COLO829 (cell line): ENCODE data around the gene VPS4A.
A peak's percentile ranks its signal among the peaks of the same experiment; 100 is the strongest.
"Not testable (repeated sequence)": the region's sequence is repeated elsewhere in the genome, so short reads cannot be mapped to it uniquely, and the experiment has no call there.

ENCODE experiments used
- DNase-seq: peaks from one replicate; pipeline ENCODE4 v3.0.0; 2012; ENCODE audit warnings: low spot score

VPS4A gene

DNA sequence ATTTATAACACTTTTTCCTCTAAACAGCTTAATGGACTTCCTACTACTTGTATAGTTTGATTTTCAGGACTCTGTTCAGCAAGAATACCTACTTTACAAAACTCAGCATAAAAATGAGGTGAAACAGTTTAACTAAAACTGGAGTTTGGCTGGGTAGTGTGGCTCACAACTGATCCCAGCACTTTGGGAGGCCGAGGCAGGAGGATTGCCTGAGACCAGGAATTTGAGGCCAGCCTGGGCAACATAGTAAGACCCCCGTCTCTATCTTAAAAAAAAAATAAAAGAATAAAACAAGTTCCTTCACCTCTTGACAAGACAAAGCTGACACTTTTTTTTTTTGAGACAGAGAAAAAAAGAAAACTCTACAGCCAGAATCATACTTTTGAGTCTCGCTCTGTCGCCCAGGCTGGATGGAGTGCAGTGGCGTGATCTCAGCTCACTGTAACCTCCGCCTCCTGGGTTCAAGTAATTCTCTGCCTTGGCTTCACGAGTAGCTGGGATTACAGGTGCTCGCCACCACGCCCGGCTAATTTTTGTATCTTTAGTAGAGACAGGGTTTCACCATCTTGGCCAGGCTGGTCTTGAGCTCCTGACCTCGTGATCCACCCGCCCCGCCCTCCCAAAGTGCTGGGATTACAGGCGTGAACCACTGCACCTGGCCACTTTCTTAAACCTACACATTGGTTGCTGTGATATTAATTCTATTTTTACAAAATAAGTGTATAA is 16.6 kb downstream of the VPS4A start:
- DNase-seq: no peak

DNA sequence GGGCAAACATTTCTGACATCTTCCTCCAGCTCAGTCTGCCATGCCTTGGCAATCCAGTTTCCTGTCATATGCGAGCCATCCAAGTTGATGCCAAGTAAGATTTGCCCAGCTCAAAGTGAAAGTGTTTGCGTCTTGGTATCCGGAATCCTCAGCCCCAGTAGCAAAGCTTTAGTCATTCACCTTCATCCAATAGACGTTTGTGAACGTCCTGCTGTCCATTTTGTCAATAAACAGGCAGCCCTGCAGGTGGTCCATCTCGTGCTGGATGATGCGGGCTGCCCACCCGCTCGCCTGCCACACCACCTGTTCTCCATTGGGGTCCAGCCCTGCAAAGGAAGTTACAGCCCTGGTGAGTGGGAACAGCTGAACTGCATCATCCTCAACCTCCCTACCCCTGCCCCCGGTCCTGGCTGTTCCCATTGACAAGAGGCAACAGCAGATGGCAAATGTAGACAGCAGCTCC is 17.7 kb downstream of the VPS4A start:
- no peak for DNase-seq

DNA sequence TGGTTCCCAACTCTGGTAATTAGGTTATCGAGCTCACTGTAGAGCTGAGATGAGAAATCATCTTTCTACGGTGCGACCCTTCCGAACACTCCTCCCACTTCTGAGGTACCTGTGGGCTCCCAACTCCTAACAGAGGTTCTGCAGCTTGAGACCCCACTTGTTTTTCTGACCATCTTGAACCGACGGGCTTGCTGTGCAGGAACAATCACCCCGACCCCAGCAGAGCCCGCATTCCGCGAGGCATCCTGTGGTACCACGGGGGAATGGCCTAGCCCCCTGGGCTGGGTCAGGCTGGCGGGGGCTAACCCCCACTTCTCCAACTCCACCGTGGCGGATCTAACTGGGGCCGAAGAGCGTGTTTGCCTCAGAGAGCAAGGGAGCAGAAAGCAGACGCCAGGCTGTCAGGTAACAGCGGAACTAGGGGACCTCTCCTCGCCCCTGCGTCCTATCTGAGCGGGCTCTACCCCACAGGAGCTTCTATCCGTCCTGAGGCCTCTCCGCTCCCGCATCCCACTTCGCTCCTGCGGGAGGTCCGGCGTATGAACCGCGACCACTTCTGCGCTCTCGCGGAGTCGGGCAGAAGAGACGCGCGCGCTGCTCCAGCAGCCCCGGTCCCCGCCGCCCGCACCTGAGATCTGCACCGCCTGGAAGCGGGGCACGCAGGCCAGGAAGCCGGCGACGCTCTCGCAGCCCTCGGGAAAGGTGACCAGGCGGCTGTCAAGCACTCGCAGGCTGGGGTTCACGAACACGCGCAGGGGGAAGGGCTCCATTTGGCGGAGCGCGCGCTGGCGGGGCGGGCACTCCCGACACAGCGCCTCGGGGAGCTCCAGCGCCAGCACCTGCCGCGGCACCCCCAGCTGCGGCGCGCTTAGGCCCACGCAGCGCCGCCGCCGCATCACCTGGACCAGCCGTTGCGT is 18.5 kb downstream of the VPS4A start:
- DNase-seq: no peak

DNA sequence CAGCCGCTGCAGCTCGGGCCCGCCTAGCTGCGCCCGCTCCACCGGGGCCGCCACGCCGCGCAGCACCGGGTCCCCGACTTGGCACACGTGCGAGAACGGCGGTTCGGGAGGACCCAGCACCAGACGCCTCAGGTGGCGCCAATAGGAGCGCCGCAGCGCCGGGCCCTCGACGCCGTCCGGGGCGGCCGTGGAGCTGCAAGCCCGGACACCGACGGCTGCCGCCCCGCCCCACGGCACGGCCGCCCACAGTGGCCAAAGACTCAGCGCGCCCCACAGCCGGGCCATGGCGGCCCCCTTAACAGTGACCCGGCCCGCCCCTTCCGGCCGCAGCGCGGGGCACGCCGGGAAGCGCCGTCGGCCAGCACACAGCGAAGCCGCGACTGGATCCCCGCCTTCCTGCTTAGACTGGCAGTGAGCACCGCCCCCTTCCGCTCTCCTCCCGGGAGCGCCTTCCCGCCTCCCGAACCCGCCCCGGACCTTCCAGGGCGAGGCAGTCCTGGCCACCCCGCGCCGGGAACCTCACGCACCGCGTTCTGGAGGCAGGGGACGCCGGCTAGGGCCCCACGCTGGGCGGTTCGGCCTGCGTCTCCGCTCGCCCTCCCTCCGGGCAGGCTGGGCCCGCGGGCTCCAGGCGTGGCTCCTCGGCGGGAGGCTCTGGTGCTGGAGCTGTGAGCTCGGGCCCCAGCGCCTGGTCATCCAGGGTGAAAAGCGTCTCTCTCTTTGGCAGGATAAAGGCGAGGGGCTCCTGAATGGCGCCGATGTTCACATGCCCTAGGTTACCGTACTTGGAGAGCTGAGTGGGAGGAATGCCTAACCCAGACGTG is 19.3 kb downstream of the VPS4A start, which contains the start of gene PDF:
PDF (minus strand) TSS at position 303 of the 824 bp plus-strand sequence; CDS start at position 285, 18 bp downstream.
- peak; percentile 77 for DNase-seq

DNA sequence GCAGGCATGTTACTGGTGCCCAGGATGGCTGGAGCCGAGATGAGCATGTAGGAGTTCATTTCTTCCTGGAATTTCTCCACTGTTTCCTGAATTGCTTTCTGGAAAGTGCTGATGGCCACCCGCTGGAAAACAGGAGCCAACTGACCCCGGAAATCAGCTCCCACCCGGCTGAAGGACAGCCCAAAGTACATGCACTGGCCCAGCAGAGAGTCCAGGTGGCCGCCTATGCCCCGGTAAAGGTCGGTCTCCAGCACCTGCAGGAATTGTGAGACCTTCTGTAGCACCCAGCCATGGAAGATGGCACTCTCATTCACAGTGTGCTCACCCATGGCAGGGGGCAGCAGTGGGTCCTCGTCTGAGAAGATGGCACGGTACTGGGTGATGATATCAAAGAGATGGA is 23.5 kb downstream of the VPS4A start:
- no peak for DNase-seq

DNA sequence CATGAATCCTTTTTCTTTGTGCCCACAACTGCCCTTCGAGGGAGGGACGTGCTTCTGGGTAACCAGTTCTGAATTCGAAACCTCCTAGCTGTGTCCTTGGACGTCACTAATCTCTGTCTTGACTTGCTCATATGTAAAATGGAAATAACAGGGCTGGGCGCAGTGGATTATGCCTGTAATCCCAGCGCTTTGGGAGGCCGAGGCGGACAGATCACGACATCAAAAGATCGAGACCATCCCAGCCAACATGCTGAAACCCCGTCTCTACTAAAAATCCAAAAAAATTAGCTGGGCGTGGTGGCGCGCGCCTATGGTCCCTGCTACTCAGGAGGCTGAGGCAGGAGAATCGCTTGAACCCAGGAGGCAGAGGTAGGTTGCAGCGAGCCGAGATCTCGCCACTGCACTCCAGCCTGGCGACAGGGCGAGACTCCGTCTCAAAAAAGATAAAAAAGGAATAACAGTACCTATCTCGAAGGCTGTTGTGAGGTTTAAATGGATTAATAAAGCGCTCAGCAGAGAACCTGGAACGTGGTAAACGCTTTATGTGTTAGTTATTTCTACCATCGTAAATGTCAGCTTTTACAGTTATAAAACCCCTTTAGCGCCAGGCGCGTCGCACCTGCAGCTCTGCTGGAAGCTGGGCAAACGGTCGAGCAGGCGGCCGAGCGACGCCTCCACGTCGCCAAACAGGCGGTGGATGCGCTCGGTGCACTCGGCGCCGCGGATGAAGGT is 27.6 kb downstream of the VPS4A start:
- no peak for DNase-seq

DNA sequence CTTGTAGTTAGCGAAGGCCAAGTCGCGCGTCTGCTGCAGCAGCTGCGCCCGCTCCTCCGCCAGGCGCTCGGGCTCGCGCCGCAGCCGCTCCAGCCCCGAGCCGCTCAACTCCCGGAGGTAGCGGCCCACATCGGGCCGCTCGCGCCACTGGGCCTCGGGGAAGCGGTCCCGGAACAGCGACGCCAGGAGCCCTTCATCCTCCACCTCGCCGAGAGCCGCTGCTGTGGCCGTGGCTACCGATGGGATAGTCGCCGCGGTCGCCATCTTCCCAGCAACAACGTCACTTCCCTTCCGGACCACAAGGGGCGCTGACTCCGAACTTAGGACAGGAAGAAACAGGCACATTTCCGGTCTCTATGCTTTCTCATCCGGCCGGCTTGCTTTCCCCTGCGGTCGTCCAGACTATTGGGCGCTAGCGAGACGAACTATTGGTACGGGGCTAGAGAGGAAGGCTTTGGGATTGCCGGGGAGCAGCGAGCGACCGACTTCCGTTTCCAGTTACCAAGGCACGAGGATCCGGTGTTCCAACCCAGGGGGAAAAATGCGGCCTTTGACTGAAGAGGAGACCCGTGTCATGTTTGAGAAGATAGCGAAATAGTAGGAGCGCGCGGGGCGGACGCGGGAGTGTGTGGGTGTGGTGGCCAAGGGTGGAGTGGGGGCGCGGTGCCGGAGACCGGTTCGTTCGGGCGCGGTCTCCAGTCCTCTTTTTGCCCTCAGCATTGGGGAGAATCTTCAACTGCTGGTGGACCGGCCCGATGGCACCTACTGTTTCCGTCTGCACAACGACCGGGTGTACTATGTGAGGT is 28.3 kb downstream of the VPS4A start, which contains the start of the genes COG8 and NIP7:
COG8 (minus strand) TSS at position 276 of the 806 bp plus-strand sequence; CDS start at position 264, 12 bp downstream.
NIP7 (plus strand) TSS at position 484 of the 806 bp plus-strand sequence; CDS start at position 542, 58 bp downstream.
- peak; percentile 83 for DNase-seq

DNA sequence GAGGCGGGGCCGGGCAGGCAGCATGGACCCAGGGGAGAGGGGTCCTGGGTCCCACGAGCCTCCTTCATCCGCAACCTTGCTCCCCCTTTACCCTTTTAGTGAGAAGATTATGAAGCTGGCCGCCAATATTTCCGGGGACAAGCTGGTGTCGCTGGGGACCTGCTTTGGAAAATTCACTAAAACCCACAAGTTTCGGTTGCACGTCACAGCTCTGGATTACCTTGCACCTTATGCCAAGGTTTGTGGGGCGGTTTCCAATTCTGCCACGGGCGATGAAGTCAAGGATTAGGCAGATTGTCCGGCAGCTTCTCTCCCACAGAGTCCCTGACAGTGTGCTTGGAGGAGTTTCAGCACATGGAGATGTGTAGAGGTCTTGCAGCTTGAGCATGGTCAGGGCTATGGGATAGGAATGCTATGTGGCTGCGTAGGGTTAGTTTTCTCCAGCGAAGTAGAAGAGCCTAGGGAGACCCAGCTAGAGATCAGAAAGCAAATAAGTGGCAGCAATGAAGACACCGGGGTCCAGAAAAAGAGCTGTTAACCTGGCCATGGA is 29.0 kb downstream of the VPS4A start:
- no peak for DNase-seq

DNA sequence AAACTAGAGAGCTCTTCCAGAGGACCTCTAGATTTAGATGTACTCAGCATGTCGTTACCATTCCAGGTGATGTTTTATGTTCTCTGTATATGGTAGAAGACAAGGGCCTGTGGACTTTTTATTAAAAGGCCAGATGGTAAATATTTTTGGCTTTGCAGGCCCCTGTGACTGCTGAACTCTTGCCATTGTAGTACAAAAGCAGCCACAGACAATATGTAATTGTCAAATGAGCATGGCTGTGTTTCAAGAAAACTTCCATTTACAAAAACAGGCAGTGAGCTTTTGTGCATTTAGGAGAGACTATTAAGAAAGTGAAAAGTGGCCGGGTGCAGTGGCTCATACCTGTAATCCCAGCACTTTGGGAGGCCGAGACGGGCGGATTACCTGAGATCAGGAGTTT is 33.0 kb downstream of the VPS4A start:
- no peak for DNase-seq

DNA sequence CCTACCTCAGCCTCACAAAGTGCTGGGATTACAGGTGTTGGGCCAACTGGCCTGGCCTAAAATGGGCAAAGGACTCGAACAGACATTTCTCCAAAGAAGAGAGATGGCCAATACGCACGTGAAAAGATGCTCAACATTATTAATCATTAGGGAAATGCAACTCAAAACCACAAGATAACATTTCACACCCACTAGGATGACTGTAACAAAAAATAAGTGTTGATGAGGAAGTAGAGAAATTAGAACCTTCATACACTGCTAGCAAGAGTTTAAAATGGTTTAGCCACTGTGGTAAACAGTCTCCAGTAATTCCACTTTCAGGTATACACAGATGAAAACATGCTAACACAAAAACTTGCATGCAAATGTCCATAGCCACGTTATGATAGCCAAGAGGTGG is 34.8 kb downstream of the VPS4A start:
- no peak for DNase-seq

DNA sequence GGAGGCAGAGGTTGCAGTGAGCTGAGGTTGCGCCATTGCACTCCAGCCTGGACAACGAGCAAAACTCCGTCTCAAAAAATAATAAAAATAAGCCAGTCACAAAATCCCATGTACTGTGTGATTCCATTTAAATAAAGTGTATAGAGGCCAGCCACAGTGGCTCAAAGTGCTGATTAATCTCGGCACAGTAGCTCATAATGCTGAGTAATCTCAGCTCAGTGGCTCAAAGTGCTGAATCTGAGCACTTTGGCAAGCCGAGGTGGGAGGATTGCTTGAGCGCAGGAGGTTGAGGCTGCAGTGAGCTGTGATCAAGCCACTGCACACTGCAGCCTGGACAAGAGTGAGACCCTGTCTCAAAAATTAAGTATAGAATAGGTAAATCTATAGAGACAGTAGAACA is 35.5 kb downstream of the VPS4A start:
- DNase-seq: no peak

DNA sequence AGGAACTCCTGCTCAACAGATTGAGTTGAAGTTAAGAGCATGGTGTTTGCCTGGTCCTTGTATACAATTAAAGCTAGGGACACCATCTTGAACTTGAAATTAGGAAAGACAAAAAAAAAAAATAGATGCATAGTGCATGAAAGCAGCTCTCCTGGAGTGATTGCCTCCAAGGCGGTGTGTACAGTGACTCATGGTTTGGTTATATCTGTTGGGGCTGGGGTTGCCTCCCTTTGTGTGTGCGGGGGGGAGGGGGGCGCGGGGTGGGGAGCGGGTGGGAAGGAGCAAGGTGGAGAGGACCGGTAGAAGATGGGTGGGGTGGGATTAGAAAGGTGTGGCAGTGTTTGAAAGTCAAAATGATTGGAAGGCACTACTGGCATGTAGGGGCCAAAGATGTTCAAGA is 37.1 kb downstream of the VPS4A start:
- no peak for DNase-seq

DNA sequence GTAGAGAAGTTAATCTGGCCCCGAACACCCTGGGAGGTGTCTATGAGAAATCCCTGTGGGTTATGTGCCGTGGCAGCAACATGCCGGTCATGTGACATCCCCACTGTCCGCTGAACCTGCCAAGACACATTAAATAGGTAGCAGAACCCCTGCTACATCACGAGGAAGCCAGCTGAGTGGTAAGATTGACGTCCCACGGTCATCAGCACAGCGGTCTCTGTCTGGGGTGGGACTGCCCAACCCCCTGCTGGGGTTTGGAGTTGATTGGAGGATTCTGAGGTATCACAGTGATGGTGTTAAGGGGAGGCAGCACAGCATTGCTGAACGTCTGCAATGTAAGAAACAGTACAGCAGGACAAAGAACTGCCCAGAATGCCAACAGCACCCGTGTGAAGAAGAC is 38.4 kb downstream of the VPS4A start:
- no peak for DNase-seq

DNA sequence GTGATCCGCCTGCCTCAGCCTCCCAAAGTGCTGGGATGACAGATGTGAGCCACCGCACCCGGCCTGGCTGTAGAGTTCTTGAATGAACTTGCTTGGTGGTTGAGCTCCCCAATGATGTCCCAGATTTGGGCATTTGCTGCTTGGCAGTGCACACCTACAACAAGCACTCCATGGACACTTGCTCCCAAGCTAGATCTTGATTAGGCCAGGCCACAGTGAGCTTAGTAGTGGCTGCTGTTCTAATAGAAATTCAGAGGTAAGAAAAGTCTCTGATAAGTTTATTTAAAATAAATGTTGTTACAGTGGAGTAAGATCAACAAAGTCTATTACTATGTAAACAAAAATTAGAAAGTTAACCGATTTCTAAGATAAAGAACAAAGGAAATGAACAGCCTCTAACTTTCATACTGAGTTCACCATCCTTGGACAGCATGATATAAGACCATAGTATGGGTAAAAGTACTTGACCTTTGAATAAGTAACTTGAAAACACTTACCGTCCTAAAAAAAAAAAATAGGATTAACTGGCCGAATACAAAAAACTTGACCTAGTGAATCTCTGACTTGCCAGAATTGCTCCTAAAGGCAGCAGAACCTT is 39.5 kb downstream of the VPS4A start:
- no peak for DNase-seq

DNA sequence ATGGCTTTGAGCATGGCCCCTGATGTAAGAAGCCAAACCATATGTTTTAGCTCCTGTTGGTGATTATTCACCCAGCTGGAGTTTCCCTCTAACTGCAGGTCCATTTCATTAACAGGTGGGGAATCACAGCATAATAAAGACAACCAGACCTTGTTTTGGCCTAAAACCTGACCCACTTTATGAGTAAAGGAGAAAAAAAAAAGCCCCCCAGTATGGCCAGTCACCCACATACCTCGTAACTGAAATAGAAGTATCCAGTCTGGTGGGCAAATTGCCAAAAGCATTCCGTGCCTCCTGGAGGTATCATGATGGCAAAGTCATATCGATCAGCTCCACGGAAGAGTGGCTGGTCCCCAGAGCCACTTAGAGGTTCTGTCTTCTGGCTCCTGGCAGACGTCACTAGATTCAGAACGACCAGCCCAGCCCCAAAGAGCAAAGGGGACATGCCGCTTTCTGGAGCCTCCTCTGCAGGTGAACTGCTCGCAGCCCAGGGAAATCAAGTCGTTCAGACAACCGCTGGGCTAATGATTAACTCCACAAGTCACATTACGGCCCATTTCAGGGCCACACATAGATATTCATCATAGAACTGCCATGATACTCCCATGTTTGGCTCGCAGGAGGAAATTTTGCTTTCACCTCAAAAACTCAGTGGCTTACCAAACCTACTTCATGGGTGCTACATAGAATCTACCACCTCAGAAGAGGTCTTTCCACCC is 40.3 kb downstream of the VPS4A start, which contains the start of gene TMED6:
TMED6 (minus strand) TSS at position 478 of the 719 bp plus-strand sequence; CDS start at position 445, 33 bp downstream.
- no peak for DNase-seq

DNA sequence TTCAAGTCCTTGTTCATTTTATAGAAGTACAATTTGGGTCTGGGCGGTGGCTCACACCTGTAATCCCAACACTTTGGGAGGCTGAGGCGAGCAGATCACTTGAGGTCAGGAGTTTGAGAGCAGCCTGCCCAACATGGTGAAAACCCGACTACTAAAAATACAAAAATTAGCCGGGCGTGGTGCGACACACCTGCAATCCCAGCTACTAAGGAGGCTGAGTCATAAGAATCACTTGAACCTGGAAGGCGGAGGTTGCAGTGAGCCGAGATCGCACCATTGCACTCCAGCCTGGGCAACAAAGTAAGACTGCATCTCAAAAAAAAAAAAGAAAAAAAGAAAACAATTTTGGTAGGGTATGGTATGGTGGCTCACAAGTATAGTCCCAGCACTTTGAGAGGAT is 48.9 kb downstream of the VPS4A start:
- DNase-seq: not testable (repeated sequence)

DNA sequence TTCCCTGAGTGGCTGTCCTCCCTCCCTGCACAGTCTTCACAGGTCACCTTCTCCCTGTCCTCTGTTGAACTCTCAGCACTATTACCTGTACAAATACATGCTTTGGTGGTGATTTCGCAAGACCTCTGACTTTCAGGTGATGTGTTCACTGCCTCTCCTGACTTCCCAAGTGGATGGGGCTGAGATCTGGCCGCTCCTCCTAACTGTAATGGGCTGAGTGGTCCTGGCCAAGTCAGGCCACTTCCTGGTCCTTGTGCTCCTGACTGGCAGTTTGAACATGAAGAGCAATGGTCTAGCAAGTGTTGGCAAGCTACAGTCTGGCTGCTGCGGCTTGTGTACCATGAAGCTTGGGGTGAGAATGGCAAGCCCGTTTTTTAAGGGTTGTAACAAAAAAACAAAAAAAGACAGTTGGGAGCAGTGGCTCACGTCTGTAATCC is 52.1 kb downstream of the VPS4A start:
- no peak for DNase-seq

DNA sequence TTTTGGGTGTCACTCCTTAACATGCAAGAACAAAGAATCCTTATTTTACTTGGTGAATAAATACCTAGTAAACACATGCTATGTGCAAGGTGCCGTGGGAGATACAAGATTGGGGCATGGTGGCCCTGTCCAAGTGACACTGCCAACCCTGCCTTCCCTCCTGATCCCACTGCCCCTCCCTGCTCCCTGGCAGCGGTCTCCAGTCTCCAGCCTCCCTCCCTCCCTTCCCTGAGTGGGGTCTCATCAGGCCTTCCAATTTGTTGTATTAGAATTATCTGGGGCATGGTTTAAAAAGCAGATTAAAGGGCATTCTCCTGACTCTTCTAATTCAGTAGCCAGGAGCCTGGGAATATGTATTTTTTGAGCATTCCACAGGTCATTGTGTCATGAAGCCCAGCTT is 52.9 kb downstream of the VPS4A start:
- DNase-seq: no peak

DNA sequence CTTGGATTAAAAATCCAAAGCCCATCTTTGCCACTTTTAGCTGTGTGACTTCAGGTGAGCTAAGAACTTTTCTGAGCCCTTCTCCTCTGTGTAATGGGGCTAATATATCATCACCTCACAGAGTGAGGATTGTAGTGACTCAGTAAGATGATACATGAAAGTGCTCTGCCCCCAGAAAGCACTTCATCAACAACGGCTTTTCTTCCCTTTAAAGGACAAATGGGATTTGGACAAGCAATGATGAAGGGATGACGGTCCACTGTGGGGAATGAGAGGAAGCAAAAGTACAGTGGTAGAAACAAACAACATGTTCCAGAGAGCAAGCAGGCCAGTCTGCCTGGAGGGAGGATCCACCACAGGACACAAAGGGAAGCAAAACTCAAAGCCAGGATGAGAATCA is 54.8 kb downstream of the VPS4A start:
- DNase-seq: no peak
